Lower lobe of right lung (tissue), 2 donors: ENCODE measurements around the gene RNF5. TPM values are rescaled to one million over a fixed set of nuclear protein-coding genes. Genes with fewer than 3 reads are reported as not detected.
"Not testable (repeated sequence)": the region's sequence is repeated elsewhere in the genome, so short reads cannot be mapped to it uniquely, and the experiment has no call there.

Experiments used
- ATAC-seq, 2 donors: fragments of 200-7000 bp; cut with Tn5 transposase; one replicate each; pipeline ENCODE4 v1.9.1; 2020 to 2022; ENCODE audit warnings: mild to moderate bottlenecking in 2 of 2, moderate library complexity in 2 of 2
- DNase-seq: peaks from one replicate; pipeline ENCODE4 v3.0.0-alpha.2; 2020
- H3K27ac ChIP-seq: fragments of 200-600 bp; one replicate; pipeline ENCODE4 v1.8.0; 2022
- H3K27me3 ChIP-seq: fragments of 200-600 bp; one replicate; pipeline ENCODE4 v1.8.0; 2022; ENCODE audit warnings: low read depth
- H3K36me3 ChIP-seq: fragments of 200-600 bp; one replicate; pipeline ENCODE4 v1.8.0; 2022; ENCODE audit warnings: mild to moderate bottlenecking
- H3K4me1 ChIP-seq: fragments of 200-600 bp; one replicate; pipeline ENCODE4 v1.8.0; 2022
- H3K4me3 ChIP-seq: fragments of 200-600 bp; one replicate; pipeline ENCODE4 v1.8.0; 2022; ENCODE audit warnings: mild to moderate bottlenecking
- H3K9me3 ChIP-seq: fragments of 200-600 bp; one replicate; pipeline ENCODE4 v1.8.0; 2022
- CTCF ChIP-seq: fragments of 200-600 bp; IDR thresholded peaks from one replicate; pipeline ENCODE4 v1.8.0; 2022; ENCODE audit warnings: antibody characterized with exemption, mild to moderate bottlenecking
- intact Hi-C: fragments of 100-400 bp; cut with DNase I; formaldehyde crosslinking; loops from one replicate; pipeline ENCODE4 v1.11.0; 2022
- total RNA-seq: library from RNA; stranded (reverse); fragmentation: NEBNext Ultra II Directional; extraction: Animal tissue kit (Norgen Biotek cat#: 25700); gene quantifications from one replicate; pipeline ENCODE4 v1.2.1, GENCODE V29; 2021
- donor health status: DM: no; HTN: yes; CAD: no; lungs with severe emphysema.

Gene RNF5
- total RNA-seq, 1 donor from 2014 or later: 44.9 TPM

- H3K27ac ChIP-seq: no peak overlapping the region
- intact Hi-C loops: no loop called here
- peaks cover 12% of the 10 kb centered on the region for H3K36me3 ChIP-seq
- H3K4me1 ChIP-seq: no peaks in the 10 kb centered on the region
- TF ChIP-seq CTCF: no peak
- DNase-seq (no peak), ATAC-seq (no peak)
- H3K4me3 ChIP-seq: no peak overlapping the region
- H3K9me3 ChIP-seq: no peaks in the 10 kb centered on the region
- no peaks in the 10 kb centered on the region for H3K27me3 ChIP-seq
These were observed 32.0 kb downstream of the RNF5 start for GRCh38 chr6:32210191-32210601.

DNA sequence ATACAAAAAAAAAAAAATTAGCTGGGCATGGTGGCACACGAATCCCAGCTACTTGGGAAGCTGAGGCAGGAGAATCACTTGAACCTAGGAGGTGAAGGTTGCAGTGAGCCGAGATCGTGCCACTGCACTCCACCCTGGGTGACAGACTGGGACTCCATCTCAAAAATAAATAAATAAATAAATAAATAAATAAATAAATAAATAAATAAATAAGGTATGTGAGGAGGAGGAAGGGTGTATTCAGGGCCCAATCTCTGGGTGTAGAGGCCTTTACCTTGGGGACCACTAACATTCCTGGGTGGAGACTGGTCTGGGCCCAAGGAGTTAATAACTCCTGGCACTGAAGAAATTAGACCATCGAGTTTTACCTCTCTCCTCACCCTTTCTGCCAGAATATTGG lies 33.2 kb downstream of the RNF5 start:
- DNase-seq, H3K27me3 ChIP-seq: not testable (repeated sequence)

DNA sequence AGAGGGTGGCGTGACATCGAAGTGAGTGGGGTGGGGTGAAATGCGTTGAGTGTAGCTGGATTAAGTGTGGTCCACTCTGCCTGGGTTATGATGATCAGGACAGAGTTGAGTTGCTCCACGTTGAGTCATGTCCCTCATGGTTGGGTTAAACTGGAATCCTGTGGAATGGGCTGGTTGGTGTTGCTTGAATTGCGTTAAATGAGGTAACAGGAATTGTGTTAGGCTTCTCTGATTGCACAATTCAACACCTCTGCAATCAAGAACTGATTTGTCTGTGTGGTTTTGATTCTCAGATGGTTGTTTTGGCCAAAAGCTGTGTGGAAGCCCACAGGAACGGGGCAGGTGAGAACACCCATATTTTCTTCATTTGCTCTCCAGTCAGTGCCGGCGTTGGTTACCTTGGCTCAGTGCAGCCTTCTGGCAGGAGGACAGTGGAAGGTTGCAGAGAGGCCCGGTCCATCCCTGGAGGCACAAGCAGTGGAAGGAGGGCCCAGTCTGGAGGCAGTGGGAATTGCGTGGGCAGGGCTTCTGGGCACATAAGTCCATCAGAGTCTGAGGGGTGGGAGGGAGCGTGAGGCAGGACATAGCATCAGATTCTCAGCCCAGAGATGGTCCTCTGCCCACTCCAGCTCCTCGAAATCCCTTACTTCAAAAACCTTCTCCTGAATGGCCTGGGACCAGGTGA lies 34.0 kb downstream of the RNF5 start:
- no peaks in the 10 kb centered on the region for H3K27me3 ChIP-seq
- no peak for TF ChIP-seq CTCF
- H3K27ac ChIP-seq: no peak overlapping the region
- H3K36me3 ChIP-seq: peaks cover 15% of the 10 kb centered on the region
- no peak overlapping the region for H3K4me3 ChIP-seq
- peak in 1 of 2 donors; percentile 14 for ATAC-seq
- DNase-seq: no peak
- intact Hi-C loops: no loop called here
- no peaks in the 10 kb centered on the region for H3K9me3 ChIP-seq
- H3K4me1 ChIP-seq: no peaks in the 10 kb centered on the region

More for the DNA sequence above, 33.2 kb downstream of the RNF5 start:
- ATAC-seq, intact Hi-C loops, H3K4me1 ChIP-seq, H3K27ac ChIP-seq, H3K9me3 ChIP-seq, H3K4me3 ChIP-seq: not testable (repeated sequence)
- peaks cover 12% of the 10 kb centered on the region for H3K36me3 ChIP-seq

GRCh38 chr6:32213649-32214048 lies 35.4 kb downstream of the RNF5 start:
- no peak overlapping the region for H3K27ac ChIP-seq
- peaks cover 18% of the 10 kb centered on the region for H3K36me3 ChIP-seq
- TF ChIP-seq CTCF: no peak
- no peak overlapping the region for H3K4me3 ChIP-seq
- DNase-seq: no peak
- H3K4me1 ChIP-seq: no peaks in the 10 kb centered on the region
- no peaks in the 10 kb centered on the region for H3K9me3 ChIP-seq
- intact Hi-C loops: no loop called here
- no peaks in the 10 kb centered on the region for H3K27me3 ChIP-seq
- no peak for ATAC-seq

DNA sequence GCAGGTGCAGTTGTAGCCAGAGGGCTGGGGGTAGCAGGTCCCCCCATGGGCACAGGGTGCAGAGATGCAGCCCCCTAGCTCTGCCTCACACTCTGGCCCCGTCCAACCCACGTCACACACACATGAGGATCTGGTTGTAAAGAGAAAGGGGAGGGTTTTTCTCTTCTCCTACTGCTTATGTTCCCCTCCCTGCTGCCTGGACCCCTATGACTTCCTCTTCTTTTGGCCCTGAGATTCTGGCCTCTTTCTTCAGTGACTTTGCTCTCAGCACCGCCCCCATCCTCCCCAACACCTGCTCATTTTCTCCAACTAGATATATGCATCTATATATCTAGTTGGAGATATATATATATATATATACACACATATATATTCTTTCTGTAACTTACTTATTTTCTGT lies 35.9 kb downstream of the RNF5 start:
- H3K27ac ChIP-seq: no peak overlapping the region
- no peaks in the 10 kb centered on the region for H3K9me3 ChIP-seq
- no peaks in the 10 kb centered on the region for H3K4me1 ChIP-seq
- H3K4me3 ChIP-seq: no peak overlapping the region
- DNase-seq (no peak), ATAC-seq (no peak)
- no peak for TF ChIP-seq CTCF
- H3K27me3 ChIP-seq: no peaks in the 10 kb centered on the region
- peaks cover 17% of the 10 kb centered on the region for H3K36me3 ChIP-seq
- intact Hi-C loops: no loop called here

GRCh38 chr6:32215617-32216016 lies 37.4 kb downstream of the RNF5 start:
- no peaks in the 10 kb centered on the region for H3K9me3 ChIP-seq
- no peak for DNase-seq
- peaks cover 23% of the 10 kb centered on the region for H3K36me3 ChIP-seq
- H3K4me3 ChIP-seq: no peak overlapping the region
- intact Hi-C loops: no loop called here
- no peak overlapping the region for H3K27ac ChIP-seq
- ATAC-seq: no peak
- no peak for TF ChIP-seq CTCF
- no peaks in the 10 kb centered on the region for H3K27me3 ChIP-seq
- H3K4me1 ChIP-seq: no peaks in the 10 kb centered on the region
